Skeletal muscle cell (primary cell): ENCODE measurements around the gene FAHD1.
"Not testable (repeated sequence)": the region's sequence is repeated elsewhere in the genome, so short reads cannot be mapped to it uniquely, and the experiment has no call there.

Experiments
- DNase-seq: peaks from one replicate; pipeline ENCODE4 v3.0.0-alpha.2; 2010; ENCODE audit warnings: low read depth
- H3K4me3 ChIP-seq: 2 replicates; pipeline ENCODE4 v1.5.1; 2011; ENCODE audit warnings: low read depth, mild to moderate bottlenecking, control low read depth, low read length, moderate library complexity

Gene FAHD1

DNA sequence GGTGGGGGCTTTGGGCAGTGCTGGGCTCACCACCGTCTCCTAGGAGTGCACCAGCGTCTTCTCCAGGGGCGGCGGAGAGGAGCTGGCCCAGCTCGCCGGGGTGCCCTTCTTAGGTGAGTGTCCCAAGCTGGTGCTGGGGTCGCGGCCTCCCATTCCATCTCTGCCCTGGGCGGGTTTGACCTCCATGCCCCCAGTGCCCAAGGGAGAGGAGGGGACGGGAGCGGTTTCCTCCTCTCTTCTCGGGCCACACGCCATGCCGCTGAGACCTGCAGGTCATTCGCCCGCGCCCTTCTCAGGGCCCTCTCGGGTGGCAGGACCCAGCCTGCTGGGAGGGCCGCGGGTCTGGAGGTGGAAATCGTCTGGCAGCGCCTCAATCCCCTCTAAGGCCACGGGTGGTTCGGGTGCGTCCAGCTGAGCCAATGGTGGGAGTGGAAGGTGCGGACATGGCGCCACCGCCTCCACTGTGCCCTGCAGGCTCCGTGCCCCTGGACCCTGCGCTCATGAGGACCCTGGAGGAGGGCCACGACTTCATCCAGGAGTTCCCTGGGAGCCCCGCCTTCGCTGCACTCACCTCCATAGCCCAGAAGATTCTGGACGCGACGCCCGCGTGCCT, 38.8 kb upstream of the FAHD1 start:
- H3K4me3 ChIP-seq = no peak overlapping the region
- DNase-seq = no peak

DNA sequence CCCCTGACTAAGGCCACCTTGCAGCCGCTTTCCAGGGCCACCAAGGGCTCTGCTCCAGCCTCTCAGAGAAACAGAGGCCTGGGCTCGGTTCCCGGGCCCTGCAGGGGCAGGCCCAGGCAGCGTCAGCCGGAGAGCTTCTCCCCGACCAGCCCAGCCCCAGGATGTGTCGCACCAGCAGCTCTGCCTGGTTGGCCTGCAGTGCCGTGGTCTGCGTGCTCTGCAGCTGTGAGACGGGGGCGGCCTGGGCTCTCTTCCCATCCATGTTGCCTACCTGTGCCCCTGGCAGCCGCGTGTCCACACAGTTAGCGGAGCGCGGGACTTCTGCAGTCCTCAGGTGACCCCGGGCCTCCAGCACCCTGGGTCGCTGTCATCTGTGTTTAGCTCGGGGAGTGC, 38.3 kb upstream of the FAHD1 start:
- no peak for DNase-seq
- no peak overlapping the region for H3K4me3 ChIP-seq

DNA sequence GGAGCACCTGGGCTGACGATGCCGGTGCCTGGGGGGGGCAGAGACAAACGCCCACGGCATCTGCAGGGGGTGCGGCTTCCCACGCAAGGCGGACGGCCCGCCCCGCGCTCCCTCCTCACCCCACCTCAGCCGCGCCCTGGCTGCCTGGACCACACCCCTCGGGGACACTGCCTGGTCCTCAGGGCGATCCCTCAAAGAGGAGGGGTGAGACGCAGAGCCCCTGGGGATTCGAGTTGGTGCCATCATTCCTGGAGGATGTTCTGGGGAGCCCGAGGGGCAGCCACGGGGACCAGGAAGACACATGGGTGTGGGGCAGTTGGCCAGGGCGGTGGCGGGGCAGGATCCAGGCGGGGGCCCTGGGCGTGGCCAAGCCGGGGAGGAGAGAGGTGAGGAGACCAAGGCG, 37.4 kb upstream of the FAHD1 start:
- no peak overlapping the region for H3K4me3 ChIP-seq
- DNase-seq = no peak

DNA sequence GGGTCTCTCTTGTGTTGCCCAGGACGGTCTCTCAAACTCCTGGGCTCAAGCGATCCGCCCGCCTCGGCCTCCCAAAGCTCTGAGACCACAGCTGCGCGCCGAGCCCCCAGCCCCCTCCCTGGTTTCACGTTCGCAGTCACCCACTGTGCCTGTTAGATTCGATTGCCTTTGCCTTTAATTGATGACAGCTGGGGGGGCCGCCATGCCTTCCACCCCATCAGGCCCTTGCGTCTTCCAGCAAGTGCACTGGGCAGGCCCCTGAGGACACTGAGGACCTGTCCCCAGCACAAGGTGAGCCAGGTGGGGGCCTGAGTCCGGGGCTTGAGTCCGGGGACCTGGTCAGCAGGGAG, 36.8 kb upstream of the FAHD1 start:
- no peak overlapping the region for H3K4me3 ChIP-seq
- no peak for DNase-seq

DNA sequence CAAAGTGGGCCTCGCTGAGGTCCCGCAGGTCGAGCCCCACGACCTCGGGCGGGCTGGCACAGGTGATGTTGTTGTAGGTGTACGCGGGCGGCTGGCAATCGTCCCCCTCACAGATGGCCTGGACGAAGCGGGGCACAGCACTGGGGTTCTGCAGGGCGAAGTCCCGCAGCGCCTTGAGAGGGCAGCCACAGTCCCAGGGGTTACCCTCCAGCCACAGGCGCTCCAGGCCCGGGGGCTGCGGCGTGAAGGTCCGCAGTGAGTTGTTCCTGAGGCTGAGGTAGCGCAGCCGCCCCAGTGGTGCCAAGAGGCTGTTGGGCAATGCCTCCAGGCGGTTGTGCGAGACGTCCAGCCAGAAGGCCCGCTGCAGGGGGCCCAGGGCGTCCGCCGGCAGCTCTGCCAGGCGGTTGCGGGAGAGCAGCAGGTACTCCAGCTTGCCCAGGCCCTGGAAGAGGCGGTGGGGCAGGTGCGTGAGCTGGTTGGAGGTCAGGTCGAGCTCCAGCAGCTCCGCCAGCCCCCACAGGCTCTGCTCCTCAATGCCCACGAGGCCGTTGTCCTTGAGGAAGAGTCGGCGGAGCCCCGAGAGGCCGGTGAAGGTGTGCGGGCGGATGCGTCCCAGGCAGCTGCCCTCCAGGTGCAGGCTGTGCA, 36.3 kb upstream of the FAHD1 start:
- H3K4me3 ChIP-seq = no peak overlapping the region
- no peak for DNase-seq

DNA sequence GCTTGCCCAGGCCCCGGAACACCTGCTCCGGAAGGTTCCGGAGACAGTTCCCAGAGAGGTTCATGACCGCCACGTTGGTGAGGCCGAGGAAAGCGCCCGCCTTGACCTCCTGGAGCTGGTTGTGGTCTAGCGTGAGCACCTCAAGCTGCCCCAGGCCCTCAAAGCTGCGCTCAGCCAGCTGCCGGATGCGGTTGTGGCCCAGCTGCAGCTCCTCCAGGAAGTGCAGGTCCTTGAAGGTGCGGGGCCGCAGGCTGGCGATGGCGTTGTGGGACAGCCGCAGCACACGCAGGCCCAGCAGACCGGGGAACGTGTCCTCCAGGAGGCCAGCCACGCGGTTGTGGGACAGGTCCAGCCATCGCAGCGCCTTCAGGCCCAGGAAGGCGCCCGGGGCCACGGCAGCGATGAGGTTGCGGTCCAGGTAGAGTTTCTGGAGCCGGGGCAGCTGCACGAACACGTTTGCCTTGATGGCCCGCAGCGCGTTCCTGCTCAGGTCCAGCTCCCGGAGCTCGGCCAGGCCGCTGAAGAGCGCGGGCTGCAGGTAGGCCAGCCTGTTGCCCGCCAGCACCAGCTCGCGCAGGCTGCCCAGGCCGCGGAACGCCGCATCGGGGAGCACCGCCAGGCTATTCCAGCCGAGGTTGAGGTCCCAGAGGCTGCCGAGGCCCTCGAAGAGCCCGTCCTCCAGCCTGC, 35.6 kb upstream of the FAHD1 start:
- H3K4me3 ChIP-seq = no peak overlapping the region
- DNase-seq = no peak

DNA sequence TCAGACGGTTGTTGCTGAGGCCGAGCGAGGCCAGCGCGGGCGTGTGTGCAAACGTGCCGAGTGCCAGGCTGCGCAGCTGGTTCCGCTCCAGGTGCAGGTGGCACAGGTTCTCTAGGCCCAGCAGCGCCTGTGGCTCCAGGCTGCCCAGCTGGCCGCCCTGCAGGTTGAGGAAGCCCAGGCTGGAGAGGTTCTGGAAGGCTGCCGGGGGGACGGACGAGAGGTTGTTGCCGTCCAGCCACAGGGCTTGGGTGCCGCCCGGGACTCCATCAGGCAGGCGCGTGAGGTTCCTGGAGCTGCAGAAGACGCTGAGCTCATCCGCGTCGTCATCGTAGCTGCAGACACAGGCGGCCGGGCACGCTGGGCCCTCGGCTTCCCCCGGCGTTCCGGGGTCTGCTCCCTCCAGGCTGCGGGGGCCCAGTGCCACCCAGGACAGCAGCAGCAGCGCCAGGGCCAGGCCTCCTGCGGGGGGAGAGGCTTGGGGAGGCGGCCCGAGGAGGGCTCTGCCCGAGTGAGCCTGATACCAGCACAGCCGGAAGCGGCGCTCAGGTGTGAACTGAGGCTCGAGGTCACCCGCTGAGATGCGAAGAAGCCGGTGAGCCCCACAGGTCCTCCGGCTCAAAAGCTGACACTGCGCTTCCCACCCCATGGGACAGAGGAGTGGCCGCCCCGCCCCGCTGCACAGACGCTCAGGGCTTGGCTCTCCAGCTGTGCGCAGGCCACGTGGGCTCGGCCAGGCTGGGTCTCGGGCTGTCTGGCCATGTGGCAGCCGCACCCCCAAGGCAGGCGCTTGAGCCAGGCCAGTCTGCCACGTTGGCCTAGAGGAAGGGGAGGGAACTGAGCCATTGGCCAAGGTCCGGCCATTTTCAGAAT, 34.8 kb upstream of the FAHD1 start:
- DNase-seq = no peak
- H3K4me3 ChIP-seq = no peak overlapping the region

DNA sequence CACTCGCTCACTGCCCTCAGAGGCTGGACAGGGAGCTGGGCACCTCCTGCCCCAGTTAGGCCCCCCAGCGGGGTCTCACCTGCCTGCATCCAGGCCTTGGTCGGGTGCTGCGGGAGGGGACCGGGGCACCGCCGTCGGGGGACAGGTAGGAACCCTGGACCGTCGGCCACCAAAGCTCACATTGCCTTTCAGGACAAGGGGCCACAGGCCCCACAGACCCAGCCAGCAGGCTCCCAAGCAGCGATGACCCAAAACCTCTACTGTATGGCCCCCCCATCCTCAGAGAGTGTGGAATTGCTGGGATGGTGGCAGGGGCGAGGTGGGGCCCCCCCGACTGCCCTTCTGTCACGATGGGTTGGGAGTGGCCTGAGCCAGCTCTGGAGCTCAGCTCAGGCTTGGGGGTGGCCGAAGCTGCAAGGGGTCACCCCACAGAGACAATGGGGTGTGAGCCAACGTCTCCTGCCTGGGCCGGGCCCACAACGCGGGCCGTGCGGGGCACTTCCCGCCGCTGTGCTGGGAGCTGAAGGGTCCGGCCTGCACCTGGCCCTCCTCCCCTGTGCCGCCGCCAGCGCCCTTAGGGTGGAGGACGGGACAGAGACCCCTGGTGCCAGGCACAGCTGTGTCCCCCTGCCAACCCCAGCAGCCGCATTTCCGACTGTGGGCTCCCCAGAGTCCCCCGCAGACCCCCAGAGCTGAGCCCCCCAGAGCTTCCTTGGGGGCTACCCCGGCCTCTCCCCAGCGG, 34.0 kb upstream of the FAHD1 start:
- no peak for DNase-seq
- H3K4me3 ChIP-seq = no peak overlapping the region

DNA sequence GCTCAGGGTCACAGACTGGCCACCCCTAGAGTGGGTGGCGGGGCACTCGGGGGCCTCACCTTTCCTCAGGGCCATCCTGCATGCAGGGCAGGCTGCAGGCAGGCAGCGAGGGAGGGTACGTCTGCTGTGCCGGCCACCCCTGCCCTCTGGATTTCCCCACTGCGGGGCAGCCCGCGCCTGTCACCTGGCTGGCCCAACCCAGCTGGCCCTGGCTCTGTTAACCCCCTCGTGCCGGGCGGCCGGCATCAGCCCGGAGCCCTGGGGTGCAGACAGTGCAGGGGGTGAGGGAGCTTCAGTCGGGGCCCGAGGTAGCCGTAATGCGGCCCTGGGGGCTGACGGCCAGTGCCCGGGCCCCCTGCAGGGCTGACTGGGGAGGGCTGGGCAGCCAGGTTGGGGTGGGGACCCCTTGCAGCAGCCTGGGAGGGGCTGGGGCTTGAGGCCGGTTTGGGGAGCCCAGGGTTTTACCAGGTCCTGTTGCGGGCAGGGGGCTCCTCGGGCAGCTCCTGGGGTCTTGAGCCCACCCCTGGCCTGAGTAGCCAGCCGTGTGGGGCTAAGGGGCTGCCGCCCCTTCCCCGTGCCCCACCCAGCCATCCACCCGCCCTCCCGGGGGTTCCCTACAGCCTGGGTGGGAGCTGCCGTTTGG, 33.3 kb upstream of the FAHD1 start, which contains the start of gene IGFALS:
TSS of gene IGFALS (minus strand) at position 128 of the 643 bp plus-strand sequence. CDS start at position 75, 53 bp downstream.
- no peak within 1 kb of the TSS for H3K4me3 ChIP-seq
- DNase-seq = no peak

DNA sequence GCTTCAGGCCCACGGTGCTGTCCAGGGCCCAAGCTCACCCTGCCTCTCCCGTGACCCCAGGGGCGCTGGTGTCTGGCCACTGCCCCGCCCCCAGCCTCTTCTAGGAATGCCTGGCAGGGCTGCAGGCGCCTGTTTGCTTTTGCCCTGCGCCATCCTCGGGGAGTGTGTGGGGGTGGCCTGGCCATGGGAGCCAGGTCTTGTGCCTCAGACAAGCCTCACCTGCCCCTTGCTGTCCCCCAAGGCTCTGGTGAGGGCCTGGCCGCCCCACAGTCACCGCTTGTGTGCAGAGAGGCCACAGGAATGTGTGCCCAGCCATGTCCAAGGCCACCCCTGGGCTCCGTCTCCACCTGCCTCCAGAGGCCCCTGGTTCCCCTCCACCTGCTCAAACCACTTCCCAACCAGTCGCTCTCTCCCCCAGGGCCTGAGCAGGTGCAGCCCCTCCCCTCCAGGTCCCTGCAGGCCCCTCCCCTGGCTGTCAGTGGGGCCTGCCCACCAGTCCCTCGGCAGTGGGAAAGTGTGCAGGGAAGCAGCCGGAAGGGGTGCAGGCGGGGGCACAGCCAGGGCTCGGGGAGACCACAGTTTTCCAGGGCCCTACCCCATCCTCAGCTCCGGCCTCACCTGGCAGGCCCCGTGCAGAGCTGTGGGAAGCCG, 32.7 kb upstream of the FAHD1 start:
- DNase-seq = no peak
- no peak overlapping the region for H3K4me3 ChIP-seq

DNA sequence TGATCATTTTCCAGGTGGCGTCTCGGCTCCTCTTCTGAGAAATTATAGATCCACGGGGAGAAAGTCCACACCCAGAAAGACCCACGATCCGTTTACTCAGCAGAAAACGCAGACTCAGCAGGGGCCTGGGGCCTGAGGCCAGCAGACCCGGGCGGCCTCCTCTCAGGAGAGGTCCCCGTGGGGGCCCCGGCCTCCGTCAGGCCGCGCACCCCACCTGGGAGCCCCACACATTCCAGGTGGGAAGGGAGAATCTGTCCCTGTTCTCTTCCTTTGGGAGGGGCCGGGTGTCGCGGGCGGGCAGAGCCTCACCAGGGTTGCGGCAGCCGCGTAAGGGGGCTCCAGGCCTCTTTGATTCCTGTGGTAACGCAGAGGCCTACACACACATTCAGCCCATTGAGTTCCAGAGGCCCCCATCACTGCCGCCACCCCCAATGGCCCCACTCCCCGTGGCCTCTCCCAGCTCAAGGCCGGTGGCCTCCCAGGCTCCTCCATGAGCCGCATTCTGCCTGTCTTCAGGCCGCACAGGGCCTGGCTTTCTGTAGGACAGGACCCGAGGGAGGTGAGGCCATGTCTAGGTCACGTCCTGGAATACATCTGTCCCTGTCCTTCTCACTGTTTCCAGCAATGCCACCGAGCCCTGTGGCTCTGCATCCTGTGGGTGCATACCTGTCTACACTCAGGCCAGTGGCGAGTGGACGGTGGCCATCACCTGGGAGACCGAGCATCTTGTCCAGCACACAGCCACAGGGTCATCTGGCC, 31.9 kb upstream of the FAHD1 start:
- no peak for DNase-seq
- H3K4me3 ChIP-seq = no peak overlapping the region

DNA sequence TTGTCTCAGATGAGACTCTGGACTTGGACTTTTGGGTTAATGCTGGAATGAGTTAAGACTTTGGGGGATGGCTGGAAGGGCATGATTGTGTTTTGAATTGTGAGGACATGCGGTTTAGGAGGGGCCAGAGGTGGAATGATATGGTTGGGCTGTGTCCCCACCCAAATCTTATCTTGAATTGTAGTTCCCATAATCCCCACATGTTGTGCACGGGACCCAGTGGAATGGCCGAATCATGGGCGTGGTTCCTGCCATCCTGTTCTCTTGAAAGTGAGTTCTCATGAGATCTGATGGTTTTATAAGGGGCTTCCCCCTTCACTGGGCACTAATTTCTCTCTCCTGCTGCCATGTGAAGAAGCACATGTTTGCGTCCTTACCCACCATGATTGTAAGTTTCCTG, 27.7 kb upstream of the FAHD1 start:
- not testable (repeated sequence) for H3K4me3 ChIP-seq, DNase-seq

DNA sequence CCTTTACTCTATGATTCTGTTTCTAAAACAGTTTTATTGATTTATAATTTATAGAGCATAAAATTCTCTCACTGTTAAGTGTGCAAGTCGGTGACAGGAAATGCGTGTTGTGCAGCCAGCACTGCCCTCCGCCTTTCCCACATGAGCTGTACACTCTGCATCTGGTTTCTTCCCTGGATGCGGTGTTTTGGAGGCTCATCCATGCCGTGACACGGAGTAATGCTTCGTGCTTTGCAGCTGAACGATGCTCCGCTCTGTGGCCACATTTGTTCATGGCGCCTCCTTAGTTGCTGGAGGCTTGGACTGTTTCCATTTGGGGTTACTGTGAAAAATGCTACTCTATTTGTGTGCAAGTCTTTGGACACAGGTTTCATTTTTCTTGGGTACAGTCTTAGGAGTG, 26.3 kb upstream of the FAHD1 start:
- no peak overlapping the region for H3K4me3 ChIP-seq
- DNase-seq = no peak

DNA sequence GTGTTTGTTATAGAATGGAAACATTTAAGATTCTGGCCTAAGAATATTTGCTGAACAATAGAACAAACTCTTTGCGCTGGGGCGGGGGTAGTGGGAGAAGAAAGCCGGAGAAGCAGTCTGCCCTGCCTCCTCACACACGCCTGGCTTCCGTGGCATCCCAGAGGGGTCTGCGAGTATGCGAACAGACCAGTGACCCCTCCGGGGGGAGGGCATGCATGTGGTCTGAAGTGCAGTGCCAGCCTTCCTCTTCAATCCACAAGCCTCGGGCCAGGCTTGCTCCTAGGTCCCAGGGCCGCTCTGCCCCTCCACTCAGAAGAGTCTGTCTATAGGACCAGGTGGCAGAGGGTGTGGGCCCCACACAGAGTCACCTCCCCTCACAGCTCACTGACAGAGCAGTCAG, 19.4 kb upstream of the FAHD1 start:
- H3K4me3 ChIP-seq = no peak overlapping the region
- no peak for DNase-seq

DNA sequence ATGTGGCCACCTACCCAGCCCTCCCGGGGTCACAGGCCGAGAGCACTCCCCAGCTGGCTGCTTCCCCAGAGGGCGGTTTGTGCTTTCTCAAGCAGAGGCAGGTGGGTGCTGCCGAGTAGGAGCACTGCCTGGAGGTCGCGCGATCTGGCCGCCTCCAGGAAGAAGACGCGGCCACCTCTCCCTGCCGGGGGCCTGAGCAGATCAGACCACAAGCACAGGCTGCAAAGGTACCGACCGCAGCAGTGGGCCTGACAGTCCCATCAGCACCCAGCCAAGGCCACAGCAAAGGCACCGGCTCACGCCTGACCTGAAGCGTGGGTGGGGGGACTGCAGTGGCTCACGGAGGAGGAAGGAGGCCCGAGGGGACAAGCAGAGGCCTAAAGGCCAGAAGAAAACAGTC, 18.3 kb upstream of the FAHD1 start:
- DNase-seq = no peak
- H3K4me3 ChIP-seq = no peak overlapping the region

DNA sequence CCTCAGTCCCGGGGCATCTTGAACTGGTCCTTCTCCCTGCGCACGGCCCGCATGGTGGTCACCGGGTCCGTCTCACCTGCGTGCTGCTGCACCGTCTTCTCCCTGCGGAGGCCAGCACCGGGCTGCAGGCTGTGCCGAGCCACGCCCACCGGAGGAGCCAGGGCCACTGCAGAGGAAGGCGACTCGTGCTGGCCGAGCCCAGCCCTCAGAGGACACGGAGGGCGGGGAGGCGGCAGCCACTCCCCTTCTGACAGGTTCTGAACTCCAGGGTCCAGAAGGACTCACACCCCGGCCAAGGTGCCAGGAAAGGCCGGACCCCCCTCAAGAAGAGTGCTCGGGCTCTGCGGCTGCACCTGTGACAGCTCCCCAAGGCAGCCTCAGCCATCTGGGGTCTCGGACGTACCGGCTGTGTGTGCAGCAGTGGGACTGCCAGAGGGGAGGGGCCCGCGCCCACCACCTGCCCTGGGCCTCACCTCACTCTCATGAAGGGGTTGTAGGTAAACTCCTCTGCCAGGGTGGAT, 17.7 kb upstream of the FAHD1 start:
- DNase-seq = no peak
- no peak overlapping the region for H3K4me3 ChIP-seq

DNA sequence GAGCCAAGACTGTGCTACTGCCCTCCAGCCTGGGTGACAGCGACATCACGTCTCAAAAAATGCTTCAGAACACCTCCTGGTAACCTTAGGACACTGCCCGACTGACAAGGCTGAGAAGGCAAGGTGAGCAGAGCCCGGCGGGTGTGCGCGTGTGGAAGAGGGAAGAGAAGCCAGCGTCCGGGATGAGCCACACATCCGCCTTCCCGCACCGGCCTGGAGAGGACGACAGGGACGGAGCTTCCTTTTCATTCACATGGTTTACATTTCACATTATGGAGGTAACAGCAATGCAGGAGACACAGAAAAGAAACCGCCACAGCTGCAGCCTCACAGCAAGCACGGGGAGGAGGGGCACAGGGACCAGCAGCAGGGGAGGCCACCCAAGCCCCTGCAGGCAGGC, 16.9 kb upstream of the FAHD1 start:
- H3K4me3 ChIP-seq = no peak overlapping the region
- DNase-seq = no peak

DNA sequence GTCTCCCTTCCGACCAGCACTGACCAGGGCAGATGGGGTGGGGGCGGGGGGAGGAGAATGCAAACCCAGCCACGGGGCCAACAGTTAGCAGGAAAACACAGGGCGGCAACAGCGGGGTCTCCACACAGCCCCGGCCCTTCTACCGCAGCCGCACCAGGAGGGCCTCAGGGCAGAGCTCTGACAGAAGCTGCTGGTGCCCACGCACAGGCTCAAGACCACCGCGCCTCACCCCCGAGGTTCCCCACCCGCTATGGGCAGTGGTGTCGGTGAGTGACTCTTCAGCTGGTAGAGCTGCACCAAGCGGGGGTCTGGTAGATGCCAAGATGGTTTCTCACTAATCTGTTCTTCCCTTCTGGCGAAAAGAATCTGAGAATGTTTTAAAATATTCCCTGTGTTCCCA, 16.5 kb upstream of the FAHD1 start:
- DNase-seq = no peak

More for the DNA sequence above, 16.5 kb upstream of the FAHD1 start:
- no peak overlapping the region for H3K4me3 ChIP-seq
